DOHH2 (cell line): ENCODE results near the gene KRT17.

Experiments
- H3F3A ChIP-seq: fragments of 200-600 bp; sonication (generic), shearing (Covaris generic); 2 replicates; pipeline ENCODE4 v1.6.0; 2016; ENCODE audit warnings: antibody characterized with exemption, mild to moderate bottlenecking; ENCODE audit not compliant: control insufficient read depth, insufficient read depth
- H3K27ac ChIP-seq: fragments of 200-600 bp; sonication (generic); 2 replicates; pipeline ENCODE4 v1.5.1; 2014; ENCODE audit warnings: low read depth, mild to moderate bottlenecking, low read length, moderate library complexity
- H3K27me3 ChIP-seq: fragments of 200-600 bp; sonication (generic); 2 replicates; pipeline ENCODE4 v1.6.1; 2014; ENCODE audit warnings: mild to moderate bottlenecking, low read length, mixed read lengths; ENCODE audit not compliant: control insufficient read depth
- H3K36me3 ChIP-seq: fragments of 200-600 bp; sonication (generic); 2 replicates; pipeline ENCODE4 v1.6.1; 2014; ENCODE audit warnings: mild to moderate bottlenecking, low read length, moderate library complexity, mixed read lengths; ENCODE audit not compliant: control insufficient read depth
- H3K4me1 ChIP-seq: fragments of 200-600 bp; sonication (generic); 2 replicates; pipeline ENCODE4 v1.6.1; 2014; ENCODE audit warnings: mild to moderate bottlenecking, low read length, mixed read lengths; ENCODE audit not compliant: control insufficient read depth
- H3K4me2 ChIP-seq: fragments of 200-600 bp; sonication (generic); 2 replicates; pipeline ENCODE4 v1.6.0; 2014; ENCODE audit warnings: mild to moderate bottlenecking, low read length, moderate library complexity
- H3K4me3 ChIP-seq: fragments of 200-600 bp; sonication (generic); 2 replicates; pipeline ENCODE4 v1.5.1; 2014; ENCODE audit warnings: mild to moderate bottlenecking, low read length, mixed read lengths
- H3K79me2 ChIP-seq: fragments of 200-600 bp; sonication (generic); 2 replicates; pipeline ENCODE4 v1.6.1; 2014; ENCODE audit warnings: mild to moderate bottlenecking, low read length, mixed read lengths; ENCODE audit not compliant: control insufficient read depth
- H3K9me2 ChIP-seq: fragments of 200-600 bp; sonication (generic); replicated peaks from 2 replicates; pipeline ENCODE4 v1.6.1; 2014; ENCODE audit warnings: mild to moderate bottlenecking, low read length, mixed read lengths; ENCODE audit not compliant: control insufficient read depth
- H3K9me3 ChIP-seq: fragments of 200-600 bp; sonication (generic); 2 replicates; pipeline ENCODE4 v1.6.1; 2014; ENCODE audit warnings: antibody characterized with exemption, low read length, mixed read lengths; ENCODE audit not compliant: control insufficient read depth, insufficient read depth
- H4K20me1 ChIP-seq: fragments of 200-600 bp; sonication (generic); 2 replicates; pipeline ENCODE4 v1.6.0; 2014; ENCODE audit warnings: low read depth, mild to moderate bottlenecking, antibody characterized with exemption, low read length, moderate library complexity; ENCODE audit not compliant: control insufficient read depth, insufficient read depth
- EZH2phosphoT487 ChIP-seq: fragments of 200-600 bp; sonication (generic); IDR thresholded peaks from 2 replicates; pipeline ENCODE4 v1.6.1; 2017; ENCODE audit warnings: borderline replicate concordance, mild to moderate bottlenecking, antibody characterized with exemption, low read length, moderate library complexity, mixed read lengths
- TF ChIP-seq, protein P1 (sequence below): fragments of 200-600 bp; sonication (generic); IDR thresholded peaks from one replicate; pipeline ENCODE4 v1.5.1; 2014; ENCODE audit warnings: antibody characterized with exemption, mild to moderate bottlenecking, low read depth, low read length; ENCODE audit not compliant: poor library complexity, severe bottlenecking

KRT17 gene

GRCh38 chr17:41633556-41634199, 9.3 kb upstream of the KRT17 start:
- H3K4me3 ChIP-seq, result no peak overlapping the region
- no peaks in the 10 kb centered on the region for H3K4me1 ChIP-seq
- TF ChIP-seq EZH2phosphoT487, result no peak
- TF ChIP-seq, protein P1, sequence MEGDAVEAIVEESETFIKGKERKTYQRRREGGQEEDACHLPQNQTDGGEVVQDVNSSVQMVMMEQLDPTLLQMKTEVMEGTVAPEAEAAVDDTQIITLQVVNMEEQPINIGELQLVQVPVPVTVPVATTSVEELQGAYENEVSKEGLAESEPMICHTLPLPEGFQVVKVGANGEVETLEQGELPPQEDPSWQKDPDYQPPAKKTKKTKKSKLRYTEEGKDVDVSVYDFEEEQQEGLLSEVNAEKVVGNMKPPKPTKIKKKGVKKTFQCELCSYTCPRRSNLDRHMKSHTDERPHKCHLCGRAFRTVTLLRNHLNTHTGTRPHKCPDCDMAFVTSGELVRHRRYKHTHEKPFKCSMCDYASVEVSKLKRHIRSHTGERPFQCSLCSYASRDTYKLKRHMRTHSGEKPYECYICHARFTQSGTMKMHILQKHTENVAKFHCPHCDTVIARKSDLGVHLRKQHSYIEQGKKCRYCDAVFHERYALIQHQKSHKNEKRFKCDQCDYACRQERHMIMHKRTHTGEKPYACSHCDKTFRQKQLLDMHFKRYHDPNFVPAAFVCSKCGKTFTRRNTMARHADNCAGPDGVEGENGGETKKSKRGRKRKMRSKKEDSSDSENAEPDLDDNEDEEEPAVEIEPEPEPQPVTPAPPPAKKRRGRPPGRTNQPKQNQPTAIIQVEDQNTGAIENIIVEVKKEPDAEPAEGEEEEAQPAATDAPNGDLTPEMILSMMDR, result no peak
- no peaks in the 10 kb centered on the region for H3K9me2 ChIP-seq
- no peak overlapping the region for H3K4me2 ChIP-seq
- H3K79me2 ChIP-seq, result no peaks in the 10 kb centered on the region
- no peak overlapping the region for H3K27ac ChIP-seq
- H3K36me3 ChIP-seq, result no peaks in the 10 kb centered on the region
- H3K27me3 ChIP-seq, result no peaks in the 10 kb centered on the region
- no peaks in the 10 kb centered on the region; the same call in 1 of the 2 replicates for H3K9me3 ChIP-seq
- no peaks in the 10 kb centered on the region for H3F3A ChIP-seq
- H4K20me1 ChIP-seq, result no peaks in the 10 kb centered on the region

DNA sequence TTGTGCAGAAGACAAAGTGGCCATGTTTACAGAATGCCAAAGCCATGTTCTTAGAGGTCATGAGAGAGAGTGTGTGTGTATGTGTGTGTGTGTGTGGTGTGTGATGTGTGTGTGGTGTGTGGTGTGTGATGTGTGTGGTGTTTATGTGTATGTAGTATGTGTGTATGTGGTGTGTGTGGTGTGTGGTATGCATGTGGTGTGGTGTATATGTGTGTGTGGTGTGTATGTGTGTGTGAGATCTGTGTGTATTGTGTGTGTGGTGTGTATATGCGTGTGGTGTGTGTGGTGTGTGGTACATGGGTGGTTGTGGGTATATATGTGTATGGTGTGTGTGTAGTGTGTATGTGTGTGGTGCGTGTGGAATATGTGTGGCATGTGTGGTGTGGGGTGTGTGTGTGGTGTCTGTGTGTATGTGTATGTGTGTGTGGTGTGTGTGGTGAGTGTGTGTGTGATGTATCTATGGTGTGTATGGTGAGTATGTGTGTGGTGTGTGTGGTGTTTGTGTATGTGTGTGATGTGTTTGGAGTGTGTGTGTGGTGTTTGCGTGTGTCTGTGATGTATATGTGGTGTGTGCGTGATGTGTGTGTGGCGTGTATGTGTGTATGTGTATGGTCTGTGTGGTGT, 8.2 kb upstream of the KRT17 start:
- Histone ChIP-seq H3K27ac (no peak overlapping the region), H3K4me1 (no peaks in the 10 kb centered on the region), H3K79me2 (no peaks in the 10 kb centered on the region), H4K20me1 (no peaks in the 10 kb centered on the region), H3K9me3 (no peaks in the 10 kb centered on the region; the same call in 1 of the 2 replicates), H3K9me2 (no peaks in the 10 kb centered on the region), H3K4me3 (no peak overlapping the region), H3K36me3 (no peaks in the 10 kb centered on the region), H3K4me2 (no peak overlapping the region), H3K27me3 (no peaks in the 10 kb centered on the region), H3F3A (no peaks in the 10 kb centered on the region)
- TF ChIP-seq, protein P1, result no peak
- TF ChIP-seq EZH2phosphoT487, result no peak

DNA sequence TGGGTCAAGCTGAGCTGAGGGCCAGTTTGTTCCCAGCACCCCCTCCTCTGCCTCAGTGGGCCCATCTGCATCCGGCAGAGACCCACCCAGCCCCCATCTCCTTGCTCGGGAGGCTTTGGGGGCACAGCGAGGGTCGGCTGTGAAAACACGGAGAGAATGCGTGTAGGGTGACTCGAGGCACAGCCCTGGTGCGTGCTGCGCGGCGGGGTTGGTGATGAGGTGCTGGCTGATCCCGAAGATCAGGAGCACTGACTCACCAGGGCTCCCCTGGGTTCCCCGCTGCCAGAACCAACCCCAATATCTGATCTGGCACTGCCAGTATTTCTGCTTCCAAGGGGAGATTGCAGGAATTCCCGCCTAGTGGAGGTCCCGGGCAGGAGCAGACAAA, 7.5 kb upstream of the KRT17 start:
- Histone ChIP-seq H3K9me3 (no peaks in the 10 kb centered on the region; the same call in 1 of the 2 replicates), H3F3A (no peaks in the 10 kb centered on the region), H3K4me1 (no peaks in the 10 kb centered on the region), H3K79me2 (no peaks in the 10 kb centered on the region), H4K20me1 (no peaks in the 10 kb centered on the region), H3K4me3 (no peak overlapping the region), H3K4me2 (no peak overlapping the region), H3K27ac (no peak overlapping the region), H3K36me3 (no peaks in the 10 kb centered on the region), H3K9me2 (no peaks in the 10 kb centered on the region), H3K27me3 (no peaks in the 10 kb centered on the region)
- no peak for TF ChIP-seq EZH2phosphoT487
- TF ChIP-seq, protein P1, result no peak
